ENCODE results near the gene AFAP1L2.

AFAP1L2 gene

GRCh38 chr10:114398587-114399331, 5.5 kb downstream of the AFAP1L2 start:
- Histone ChIP-seq H3K27me3 (ENCODE audit: insufficient read depth, low read length) (peaks cover 25% of the 10 kb centered on the region), H3K79me2 (ENCODE audit: control insufficient read depth, insufficient read depth, low read length, unreplicated experiment) (no peaks in the 10 kb centered on the region), H3K4me3 (ENCODE audit: low read depth, low read length) (no peak overlapping the region), H3K27ac (ENCODE audit: low read depth, low read length) (no peak overlapping the region), H3K4me1 (ENCODE audit: control insufficient read depth, insufficient read depth, low read length, unreplicated experiment) (peaks cover 10% of the 10 kb centered on the region), H3K36me3 (ENCODE audit: insufficient read depth, low read length) (no peaks in the 10 kb centered on the region), H2AFZ (ENCODE audit: low read length, unreplicated experiment) (no peak overlapping the region)

- no peak overlapping the region for H3K27ac ChIP-seq (ENCODE audit: low read depth, low read length)
- H2AFZ ChIP-seq (ENCODE audit: low read length, unreplicated experiment), result no peak overlapping the region
- H3K4me3 ChIP-seq (ENCODE audit: low read depth, low read length), result peak overlapping the region; percentile 58
- peaks cover 19% of the 10 kb centered on the region for H3K4me1 ChIP-seq (ENCODE audit: control insufficient read depth, insufficient read depth, low read length, unreplicated experiment)
- H3K79me2 ChIP-seq (ENCODE audit: control insufficient read depth, insufficient read depth, low read length, unreplicated experiment), result no peaks in the 10 kb centered on the region
- peaks cover 14% of the 10 kb centered on the region for H3K27me3 ChIP-seq (ENCODE audit: insufficient read depth, low read length)
- H3K36me3 ChIP-seq (ENCODE audit: insufficient read depth, low read length), result no peaks in the 10 kb centered on the region
Measured at GRCh38 chr10:114397651-114398145, 6.6 kb downstream of the AFAP1L2 start.

GRCh38 chr10:114396464-114396863, 7.8 kb downstream of the AFAP1L2 start:
- H3K4me3 ChIP-seq (ENCODE audit: low read depth, low read length), result no peak overlapping the region
- peaks cover 7% of the 10 kb centered on the region for H3K27me3 ChIP-seq (ENCODE audit: insufficient read depth, low read length)

GRCh38 chr10:114395366-114396022, 8.8 kb downstream of the AFAP1L2 start:
- Histone ChIP-seq H3K79me2 (ENCODE audit: control insufficient read depth, insufficient read depth, low read length, unreplicated experiment) (no peaks in the 10 kb centered on the region), H3K27me3 (ENCODE audit: insufficient read depth, low read length) (peaks cover 6% of the 10 kb centered on the region; the same call in 1 of the 2 replicates), H3K27ac (ENCODE audit: low read depth, low read length) (no peak overlapping the region), H2AFZ (ENCODE audit: low read length, unreplicated experiment) (no peak overlapping the region), H3K36me3 (ENCODE audit: insufficient read depth, low read length) (no peaks in the 10 kb centered on the region), H3K4me1 (ENCODE audit: control insufficient read depth, insufficient read depth, low read length, unreplicated experiment) (peaks cover 30% of the 10 kb centered on the region), H3K4me3 (ENCODE audit: low read depth, low read length) (no peak overlapping the region)

More at GRCh38 chr10:114396464-114396863, 7.8 kb downstream of the AFAP1L2 start:
- Histone ChIP-seq H2AFZ (ENCODE audit: low read length, unreplicated experiment) (no peak overlapping the region), H3K36me3 (ENCODE audit: insufficient read depth, low read length) (no peaks in the 10 kb centered on the region), H3K27ac (ENCODE audit: low read depth, low read length) (no peak overlapping the region), H3K4me1 (ENCODE audit: control insufficient read depth, insufficient read depth, low read length, unreplicated experiment) (peaks cover 20% of the 10 kb centered on the region), H3K79me2 (ENCODE audit: control insufficient read depth, insufficient read depth, low read length, unreplicated experiment) (no peaks in the 10 kb centered on the region)

- no peaks in the 10 kb centered on the region for H3K79me2 ChIP-seq (ENCODE audit: control insufficient read depth, insufficient read depth, low read length, unreplicated experiment)
- peaks cover 38% of the 10 kb centered on the region for H3K4me1 ChIP-seq (ENCODE audit: control insufficient read depth, insufficient read depth, low read length, unreplicated experiment)
- no peak overlapping the region for H2AFZ ChIP-seq (ENCODE audit: low read length, unreplicated experiment)
- peaks cover 6% of the 10 kb centered on the region; the same call in 1 of the 2 replicates for H3K27me3 ChIP-seq (ENCODE audit: insufficient read depth, low read length)
- no peak overlapping the region for H3K4me3 ChIP-seq (ENCODE audit: low read depth, low read length)
- H3K36me3 ChIP-seq (ENCODE audit: insufficient read depth, low read length), result no peaks in the 10 kb centered on the region
- H3K27ac ChIP-seq (ENCODE audit: low read depth, low read length), result no peak overlapping the region
Measured at GRCh38 chr10:114394531-114394930, 9.8 kb downstream of the AFAP1L2 start.

- Histone ChIP-seq H3K27ac (ENCODE audit: low read depth, low read length) (no peak overlapping the region), H3K4me1 (ENCODE audit: control insufficient read depth, insufficient read depth, low read length, unreplicated experiment) (peaks cover 45% of the 10 kb centered on the region), H3K4me3 (ENCODE audit: low read depth, low read length) (no peak overlapping the region), H2AFZ (ENCODE audit: low read length, unreplicated experiment) (no peak overlapping the region), H3K36me3 (ENCODE audit: insufficient read depth, low read length) (no peaks in the 10 kb centered on the region), H3K79me2 (ENCODE audit: control insufficient read depth, insufficient read depth, low read length, unreplicated experiment) (no peaks in the 10 kb centered on the region), H3K27me3 (ENCODE audit: insufficient read depth, low read length) (peaks cover 6% of the 10 kb centered on the region; the same call in 1 of the 2 replicates)
Measured at GRCh38 chr10:114393886-114394285, 10.4 kb downstream of the AFAP1L2 start.

GRCh38 chr10:114393482-114393881, 10.8 kb downstream of the AFAP1L2 start:
- Histone ChIP-seq H3K27ac (ENCODE audit: low read depth, low read length) (no peak overlapping the region), H2AFZ (ENCODE audit: low read length, unreplicated experiment) (no peak overlapping the region), H3K27me3 (ENCODE audit: insufficient read depth, low read length) (peaks cover 6% of the 10 kb centered on the region; the same call in 1 of the 2 replicates)

GRCh38 chr10:114392112-114392835, 12.0 kb downstream of the AFAP1L2 start:
- Histone ChIP-seq H3K36me3 (ENCODE audit: insufficient read depth, low read length) (no peaks in the 10 kb centered on the region), H3K4me3 (ENCODE audit: low read depth, low read length) (no peak overlapping the region), H3K27ac (ENCODE audit: low read depth, low read length) (no peak overlapping the region), H3K27me3 (ENCODE audit: insufficient read depth, low read length) (no peaks in the 10 kb centered on the region; the same call in 1 of the 2 replicates), H3K4me1 (ENCODE audit: control insufficient read depth, insufficient read depth, low read length, unreplicated experiment) (peaks cover 47% of the 10 kb centered on the region), H2AFZ (ENCODE audit: low read length, unreplicated experiment) (no peak overlapping the region), H3K79me2 (ENCODE audit: control insufficient read depth, insufficient read depth, low read length, unreplicated experiment) (no peaks in the 10 kb centered on the region)

More at GRCh38 chr10:114393482-114393881, 10.8 kb downstream of the AFAP1L2 start:
- Histone ChIP-seq H3K4me1 (ENCODE audit: control insufficient read depth, insufficient read depth, low read length, unreplicated experiment) (peaks cover 49% of the 10 kb centered on the region), H3K36me3 (ENCODE audit: insufficient read depth, low read length) (no peaks in the 10 kb centered on the region), H3K79me2 (ENCODE audit: control insufficient read depth, insufficient read depth, low read length, unreplicated experiment) (no peaks in the 10 kb centered on the region), H3K4me3 (ENCODE audit: low read depth, low read length) (no peak overlapping the region)

GRCh38 chr10:114391599-114391998, 12.7 kb downstream of the AFAP1L2 start:
- Histone ChIP-seq H3K4me1 (ENCODE audit: control insufficient read depth, insufficient read depth, low read length, unreplicated experiment) (peaks cover 47% of the 10 kb centered on the region), H3K79me2 (ENCODE audit: control insufficient read depth, insufficient read depth, low read length, unreplicated experiment) (no peaks in the 10 kb centered on the region), H2AFZ (ENCODE audit: low read length, unreplicated experiment) (no peak overlapping the region), H3K27ac (ENCODE audit: low read depth, low read length) (no peak overlapping the region), H3K27me3 (ENCODE audit: insufficient read depth, low read length) (no peaks in the 10 kb centered on the region), H3K4me3 (ENCODE audit: low read depth, low read length) (no peak overlapping the region), H3K36me3 (ENCODE audit: insufficient read depth, low read length) (no peaks in the 10 kb centered on the region)

- H3K27me3 ChIP-seq (ENCODE audit: insufficient read depth, low read length), result no peaks in the 10 kb centered on the region
- H2AFZ ChIP-seq (ENCODE audit: low read length, unreplicated experiment), result no peak overlapping the region
- H3K27ac ChIP-seq (ENCODE audit: low read depth, low read length), result peak overlapping the region; percentile 10; the same call in 1 of the 2 replicates
- peaks cover 47% of the 10 kb centered on the region for H3K4me1 ChIP-seq (ENCODE audit: control insufficient read depth, insufficient read depth, low read length, unreplicated experiment)
- H3K4me3 ChIP-seq (ENCODE audit: low read depth, low read length), result no peak overlapping the region
- no peaks in the 10 kb centered on the region for H3K36me3 ChIP-seq (ENCODE audit: insufficient read depth, low read length)
- no peaks in the 10 kb centered on the region for H3K79me2 ChIP-seq (ENCODE audit: control insufficient read depth, insufficient read depth, low read length, unreplicated experiment)
Measured at GRCh38 chr10:114389426-114389825, 14.9 kb downstream of the AFAP1L2 start.

All from ACC112 (cell line).